ENCODE results near the gene ARHGEF17. TPM values are rescaled to one million over a fixed set of nuclear protein-coding genes. Genes with fewer than 3 reads are reported as not detected.

The ARHGEF17 gene
- total and polyA plus RNA-seq, 2 of the 13 experiments (the other 11 are each of a cell fraction or from before 2014, with no cell fraction given): 10.7 to 28.8 TPM

- Histone ChIP-seq H3K9me3 (ENCODE audit: low read length) (no peaks in the 10 kb centered on the region), H3K27ac (ENCODE audit: extremely low read length, insufficient read depth, low read length) (no peak overlapping the region), H3K9ac (ENCODE audit: insufficient read depth, low read depth, low read length) (no peak overlapping the region), H4K20me1 (ENCODE audit: insufficient read depth, low read length) (no peaks in the 10 kb centered on the region), H3K27me3 (ENCODE audit: control insufficient read depth in 1 of 2, insufficient read depth in 2 of 2, low read length in 2 of 2) (no peaks in the 10 kb centered on the region), H3K79me2 (ENCODE audit: insufficient read depth, low read length) (no peaks in the 10 kb centered on the region), H3K4me1 (ENCODE audit: insufficient read depth, low read length) (no peaks in the 10 kb centered on the region), H3K4me3 (replicated peaks in 1 of 3; ENCODE audit: insufficient read depth in 1 of 3, low read depth in 2 of 3, low read length in 3 of 3) (no peak overlapping the region), H3K36me3 (replicated peaks in 1 of 2; ENCODE audit: control insufficient read depth in 1 of 2, insufficient read depth in 2 of 2, low read length in 2 of 2) (peaks cover 9 to 15% of the 10 kb centered on the region in 2 experiments), H3K4me2 (ENCODE audit: low read depth, low read length) (no peak overlapping the region), H2AFZ (ENCODE audit: low read length) (no peak overlapping the region)
- intact Hi-C loops (cut with micrococcal nuclease; ENCODE audit: unreplicated experiment) (loop anchor here (1.0 kb wide), 1 partner anchor 86 kb away; no protein-coding TSS in a partner anchor), in situ Hi-C loops (cut with HindIII; ENCODE audit: extremely low pct_ligation_motif_present, low pct_unique_long_range_greater_than_20kb) (loop anchor here (5.0 kb wide), 2 partner anchors 41 to 101 kb away; no protein-coding TSS in a partner anchor)
- ChIA-PET POLR2A (interaction anchor here (1.0 to 1.1 kb wide), 3 partner anchors 33 to 86 kb away, joined by 3 read pairs; no protein-coding TSS in a partner anchor), CTCF (ENCODE audit: low intra/inter-chr PET ratio, low total read pairs) (interaction anchor here (1.4 to 2.0 kb wide), 4 partner anchors 18 to 98 kb away, joined by 6 to 16 read pairs (median 10); partner anchors contain the start of gene RELT)
- no TSS peak for BruUV-seq (replicated peaks)
- WGBS (ENCODE audit: low lambda C conversion rate): 100% methylated on average over 3 of the region's 16 CpGs
- FAIRE-seq: peak; percentile 80
- peak; percentile 65 for DNase-seq (ENCODE audit: low spot score)
- ATAC-seq: peak; percentile 79
- TF ChIP-seq ZNF761 (CRISPR knock-in tag; conservative IDR thresholded peaks at IDR 0.05) (no peak), RAD21 (CRISPR knock-in tag; IDR thresholded peaks at IDR 0.05) (peak; percentile 78), KDM2A (CRISPR knock-in tag; IDR thresholded peaks at IDR 0.05; ENCODE audit: borderline replicate concordance, low read depth) (0 out of 2 replicates have a peak, but pooled peaks have one; percentile 18), ZSCAN25 (CRISPR knock-in tag; IDR thresholded peaks at IDR 0.05) (0 out of 2 replicates have a peak, but pooled peaks have one; percentile 49), NR2F1 (CRISPR knock-in tag; IDR thresholded peaks at IDR 0.05) (no peak)
- TF ChIP-seq, protein P1, sequence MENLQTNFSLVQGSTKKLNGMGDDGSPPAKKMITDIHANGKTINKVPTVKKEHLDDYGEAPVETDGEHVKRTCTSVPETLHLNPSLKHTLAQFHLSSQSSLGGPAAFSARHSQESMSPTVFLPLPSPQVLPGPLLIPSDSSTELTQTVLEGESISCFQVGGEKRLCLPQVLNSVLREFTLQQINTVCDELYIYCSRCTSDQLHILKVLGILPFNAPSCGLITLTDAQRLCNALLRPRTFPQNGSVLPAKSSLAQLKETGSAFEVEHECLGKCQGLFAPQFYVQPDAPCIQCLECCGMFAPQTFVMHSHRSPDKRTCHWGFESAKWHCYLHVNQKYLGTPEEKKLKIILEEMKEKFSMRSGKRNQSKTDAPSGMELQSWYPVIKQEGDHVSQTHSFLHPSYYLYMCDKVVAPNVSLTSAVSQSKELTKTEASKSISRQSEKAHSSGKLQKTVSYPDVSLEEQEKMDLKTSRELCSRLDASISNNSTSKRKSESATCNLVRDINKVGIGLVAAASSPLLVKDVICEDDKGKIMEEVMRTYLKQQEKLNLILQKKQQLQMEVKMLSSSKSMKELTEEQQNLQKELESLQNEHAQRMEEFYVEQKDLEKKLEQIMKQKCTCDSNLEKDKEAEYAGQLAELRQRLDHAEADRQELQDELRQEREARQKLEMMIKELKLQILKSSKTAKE (CRISPR knock-in tag; IDR thresholded peaks at IDR 0.05; ENCODE audit: borderline replicate concordance): no peak
- TF ChIP-seq, protein P2, sequence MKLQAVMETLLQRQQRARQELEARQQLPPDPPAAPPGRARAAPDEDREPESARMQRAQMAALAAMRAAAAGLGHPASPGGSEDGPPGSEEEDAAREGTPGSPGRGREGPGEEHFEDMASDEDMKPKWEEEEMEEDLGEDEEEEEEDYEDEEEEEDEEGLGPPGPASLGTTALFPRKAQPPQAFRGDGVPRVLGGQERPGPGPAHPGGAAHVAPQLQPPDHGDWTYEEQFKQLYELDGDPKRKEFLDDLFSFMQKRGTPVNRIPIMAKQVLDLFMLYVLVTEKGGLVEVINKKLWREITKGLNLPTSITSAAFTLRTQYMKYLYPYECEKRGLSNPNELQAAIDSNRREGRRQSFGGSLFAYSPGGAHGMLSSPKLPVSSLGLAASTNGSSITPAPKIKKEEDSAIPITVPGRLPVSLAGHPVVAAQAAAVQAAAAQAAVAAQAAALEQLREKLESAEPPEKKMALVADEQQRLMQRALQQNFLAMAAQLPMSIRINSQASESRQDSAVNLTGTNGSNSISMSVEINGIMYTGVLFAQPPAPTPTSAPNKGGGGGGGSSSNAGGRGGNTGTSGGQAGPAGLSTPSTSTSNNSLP (IDR thresholded peaks at IDR 0.05; ENCODE audit: low read depth, low read length): no peak
- TF ChIP-seq, protein P3, sequence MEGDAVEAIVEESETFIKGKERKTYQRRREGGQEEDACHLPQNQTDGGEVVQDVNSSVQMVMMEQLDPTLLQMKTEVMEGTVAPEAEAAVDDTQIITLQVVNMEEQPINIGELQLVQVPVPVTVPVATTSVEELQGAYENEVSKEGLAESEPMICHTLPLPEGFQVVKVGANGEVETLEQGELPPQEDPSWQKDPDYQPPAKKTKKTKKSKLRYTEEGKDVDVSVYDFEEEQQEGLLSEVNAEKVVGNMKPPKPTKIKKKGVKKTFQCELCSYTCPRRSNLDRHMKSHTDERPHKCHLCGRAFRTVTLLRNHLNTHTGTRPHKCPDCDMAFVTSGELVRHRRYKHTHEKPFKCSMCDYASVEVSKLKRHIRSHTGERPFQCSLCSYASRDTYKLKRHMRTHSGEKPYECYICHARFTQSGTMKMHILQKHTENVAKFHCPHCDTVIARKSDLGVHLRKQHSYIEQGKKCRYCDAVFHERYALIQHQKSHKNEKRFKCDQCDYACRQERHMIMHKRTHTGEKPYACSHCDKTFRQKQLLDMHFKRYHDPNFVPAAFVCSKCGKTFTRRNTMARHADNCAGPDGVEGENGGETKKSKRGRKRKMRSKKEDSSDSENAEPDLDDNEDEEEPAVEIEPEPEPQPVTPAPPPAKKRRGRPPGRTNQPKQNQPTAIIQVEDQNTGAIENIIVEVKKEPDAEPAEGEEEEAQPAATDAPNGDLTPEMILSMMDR (CRISPR knock-in tag; IDR thresholded peaks at IDR 0.05): peak; percentile 90
Observed at GRCh38 chr11:73393479-73394415, 85.7 kb downstream of the ARHGEF17 start.

Data from HepG2 (cell line).